Mucosa of gallbladder (tissue), 1 donor: ENCODE measurements around the gene LRRC56. TPM values are rescaled to one million over a fixed set of nuclear protein-coding genes. Genes with fewer than 3 reads are reported as not detected.

Source experiments
- DNase-seq: peaks from one replicate; pipeline ENCODE4 v3.0.0-alpha.2; 2020; ENCODE audit warnings: low spot score
- total RNA-seq: library from RNA; stranded (reverse); gene quantifications from one replicate; pipeline ENCODE4 v1.2.1, GENCODE V29; 2021
- donor health status: DM: no; HTN: no; CAD: no.

Gene LRRC56
- total RNA-seq, result 9.4 TPM

GRCh38 chr11:536841-537621, at the start of gene LRRC56:
LRRC56 (plus strand) TSS chr11:537527; CDS start chr11:540685, 3,158 bp downstream.
- DNase-seq, result peak; percentile 88

GRCh38 chr11:487571-488021, 49.7 kb upstream of the LRRC56 start:
- DNase-seq, result no peak

GRCh38 chr11:488062-488461, 49.3 kb upstream of the LRRC56 start:
- DNase-seq, result no peak

- DNase-seq, result no peak
These were observed 48.7 kb upstream of the LRRC56 start for GRCh38 chr11:488579-488978.

- no peak for DNase-seq
These were observed 48.3 kb upstream of the LRRC56 start for GRCh38 chr11:488992-489391.

- no peak for DNase-seq
These were observed 47.6 kb upstream of the LRRC56 start for GRCh38 chr11:489610-490185.

- DNase-seq, result no peak
These were observed 47.0 kb upstream of the LRRC56 start for GRCh38 chr11:490186-490929.

GRCh38 chr11:490930-491260, 46.4 kb upstream of the LRRC56 start:
- DNase-seq, result no peak

GRCh38 chr11:491358-491757, 46.0 kb upstream of the LRRC56 start:
- DNase-seq, result no peak

- no peak for DNase-seq
These were observed 44.7 kb upstream of the LRRC56 start for GRCh38 chr11:492427-493226.

GRCh38 chr11:494761-495536, 42.4 kb upstream of the LRRC56 start:
- DNase-seq, result no peak

GRCh38 chr11:495537-495931, 41.8 kb upstream of the LRRC56 start:
- no peak for DNase-seq

- no peak for DNase-seq
These were observed 40.3 kb upstream of the LRRC56 start for GRCh38 chr11:496834-497564.

- no peak for DNase-seq
These were observed 39.6 kb upstream of the LRRC56 start for GRCh38 chr11:497565-498296.

- DNase-seq, result no peak
These were observed 38.8 kb upstream of the LRRC56 start for GRCh38 chr11:498297-499181.

- no peak for DNase-seq
These were observed 37.9 kb upstream of the LRRC56 start for GRCh38 chr11:499201-500076.

GRCh38 chr11:501001-501682, 36.2 kb upstream of the LRRC56 start:
- DNase-seq, result no peak
